Natural killer cell (primary cell): ENCODE data around the gene UST. TPM values are rescaled to one million over a fixed set of nuclear protein-coding genes. Genes with fewer than 3 reads are reported as not detected.

Source experiments
- ATAC-seq, 3 donors: fragments of 150-1000 bp in 2 of 3; fragments of 200-7000 bp in 1 of 3; cut with Tn5 transposase; 1 replicate in 1 of 3; 2 replicates in 2 of 3; pipeline ENCODE4 v1.10.0; 2021; ENCODE audit warnings: mild to moderate bottlenecking in 2 of 3, moderate library complexity in 2 of 3
- DNase-seq, 2 donors: peaks; one replicate each; pipeline versions ENCODE4 v3.0.0 to v3.0.0-alpha.2; 2013 to 2021; ENCODE audit warnings: mixed read lengths in 1 of 2
- H3K27ac ChIP-seq: one replicate; pipeline ENCODE4 v1.5.1; 2013; ENCODE audit warnings: mild to moderate bottlenecking, low read length
- H3K27me3 ChIP-seq: one replicate; pipeline ENCODE4 v1.6.1; 2013; ENCODE audit warnings: low read length; ENCODE audit not compliant: control insufficient read depth, insufficient read depth
- H3K36me3 ChIP-seq: one replicate; pipeline ENCODE4 v1.6.1; 2013; ENCODE audit warnings: low read length; ENCODE audit not compliant: control insufficient read depth, insufficient read depth
- H3K4me1 ChIP-seq: one replicate; pipeline ENCODE4 v1.6.1; 2013; ENCODE audit warnings: low read length; ENCODE audit not compliant: control insufficient read depth, insufficient read depth
- H3K4me3 ChIP-seq: one replicate; pipeline ENCODE4 v1.5.1; 2013; ENCODE audit warnings: low read length
- H3K9me3 ChIP-seq: one replicate; pipeline ENCODE4 v1.6.1; 2013; ENCODE audit warnings: low read length; ENCODE audit not compliant: control insufficient read depth, insufficient read depth
- H3K27ac Mint-ChIP-seq, 2 donors: one replicate each; pipeline ENCODE4 v1.8.0; 2022; ENCODE audit warnings: mild to moderate bottlenecking in 2 of 2, mixed read lengths in 2 of 2, moderate library complexity in 1 of 2
- H3K27me3 Mint-ChIP-seq, 2 donors: one replicate each; pipeline ENCODE4 v1.8.0; 2022; ENCODE audit warnings: low read depth in 2 of 2, mixed read lengths in 2 of 2
- H3K36me3 Mint-ChIP-seq: one replicate; pipeline ENCODE4 v1.8.0; 2022; ENCODE audit warnings: mixed read lengths
- H3K4me1 Mint-ChIP-seq, 2 donors: one replicate each; pipeline ENCODE4 v1.8.0; 2022; ENCODE audit warnings: mixed read lengths in 2 of 2
- H3K4me3 Mint-ChIP-seq: one replicate; pipeline ENCODE4 v1.8.0; 2022; ENCODE audit warnings: mild to moderate bottlenecking, moderate library complexity, mixed read lengths
- H3K9me3 Mint-ChIP-seq, 2 donors: one replicate each; pipeline ENCODE4 v1.8.0; 2022; ENCODE audit warnings: mixed read lengths in 2 of 2
- WGBS: methylation state at CpG from one replicate; pipeline ENCODE4 v1.1.7; 2013; ENCODE audit warnings: missing lambda C conversion rate; ENCODE audit not compliant: insufficient coverage; 5-methylcytosine and 5-hydroxymethylcytosine counted together
- intact Hi-C: fragments of 100-400 bp; cut with micrococcal nuclease; formaldehyde crosslinking; loops from one replicate; pipeline ENCODE4 v1.14.2; 2022
- total RNA-seq, 4 donors: library from RNA; stranded (reverse); fragments of 120-200 nt in 1 of 4; gene quantifications; one replicate each; pipeline versions ENCODE4 v1.2.3 to v1.2.4, GENCODE V29; 2013 to 2022
- TF ChIP-seq, protein P1 (sequence below): fragments of 200-600 bp; IDR thresholded peaks from one replicate; pipeline ENCODE4 v1.8.0; 2022; ENCODE audit warnings: antibody characterized with exemption

UST gene
- total RNA-seq, 3 donors from 2014 or later (not counting 1 experiment from before 2014, with no cell fraction given) = 6.3 to 11.9 (median 10.6) TPM

DNA sequence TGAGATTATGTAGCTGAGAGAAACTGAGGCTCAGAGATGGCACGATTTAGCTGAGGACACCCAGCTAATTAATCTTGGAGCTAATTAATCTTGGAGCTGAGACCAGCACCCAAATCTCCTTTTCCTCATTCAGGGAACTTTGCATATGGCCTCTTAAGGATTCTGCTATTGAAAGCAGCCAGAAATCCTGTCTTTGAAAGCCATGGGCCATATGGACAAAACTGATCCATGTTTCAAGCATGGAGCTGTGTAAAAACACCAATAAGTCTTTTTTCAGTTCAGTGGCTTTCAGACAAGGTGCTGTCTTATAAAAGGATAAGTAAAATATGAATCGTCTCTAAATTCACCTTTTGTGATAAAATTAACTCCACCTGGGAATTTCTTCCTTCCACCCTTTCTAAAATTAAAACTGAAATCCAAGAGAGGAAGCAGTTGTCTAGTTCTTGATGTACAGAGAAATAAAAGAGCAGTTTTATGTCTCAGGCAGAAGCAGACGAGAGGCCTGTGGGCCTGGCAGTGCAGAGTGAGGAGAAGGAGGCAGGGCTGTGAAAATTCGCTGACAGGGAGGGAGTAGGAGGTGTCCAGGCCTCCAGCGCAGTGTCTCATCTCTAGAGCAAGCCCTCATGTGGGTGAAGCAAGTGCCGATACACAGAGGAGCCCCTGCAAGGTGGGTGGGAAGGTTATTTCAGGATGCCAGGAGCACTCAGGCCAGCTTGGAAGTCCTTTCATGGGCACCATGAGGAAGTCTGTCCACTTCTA is 266.9 kb downstream of the UST start:
- no peaks in the 10 kb centered on the region for H3K36me3 Mint-ChIP-seq
- peaks cover 15% of the 10 kb centered on the region in 2 donors for H3K4me1 Mint-ChIP-seq
- peak overlapping the region; percentile 12 to 75 for H3K27ac Mint-ChIP-seq
- WGBS = 53% methylated on average over 5 of the region's 6 CpGs
- TF ChIP-seq, protein P1, sequence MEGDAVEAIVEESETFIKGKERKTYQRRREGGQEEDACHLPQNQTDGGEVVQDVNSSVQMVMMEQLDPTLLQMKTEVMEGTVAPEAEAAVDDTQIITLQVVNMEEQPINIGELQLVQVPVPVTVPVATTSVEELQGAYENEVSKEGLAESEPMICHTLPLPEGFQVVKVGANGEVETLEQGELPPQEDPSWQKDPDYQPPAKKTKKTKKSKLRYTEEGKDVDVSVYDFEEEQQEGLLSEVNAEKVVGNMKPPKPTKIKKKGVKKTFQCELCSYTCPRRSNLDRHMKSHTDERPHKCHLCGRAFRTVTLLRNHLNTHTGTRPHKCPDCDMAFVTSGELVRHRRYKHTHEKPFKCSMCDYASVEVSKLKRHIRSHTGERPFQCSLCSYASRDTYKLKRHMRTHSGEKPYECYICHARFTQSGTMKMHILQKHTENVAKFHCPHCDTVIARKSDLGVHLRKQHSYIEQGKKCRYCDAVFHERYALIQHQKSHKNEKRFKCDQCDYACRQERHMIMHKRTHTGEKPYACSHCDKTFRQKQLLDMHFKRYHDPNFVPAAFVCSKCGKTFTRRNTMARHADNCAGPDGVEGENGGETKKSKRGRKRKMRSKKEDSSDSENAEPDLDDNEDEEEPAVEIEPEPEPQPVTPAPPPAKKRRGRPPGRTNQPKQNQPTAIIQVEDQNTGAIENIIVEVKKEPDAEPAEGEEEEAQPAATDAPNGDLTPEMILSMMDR = no peak
- no peak overlapping the region for H3K4me3 ChIP-seq
- no peak overlapping the region for H3K27ac ChIP-seq
- no peaks in the 10 kb centered on the region for H3K4me1 ChIP-seq
- no peaks in the 10 kb centered on the region for H3K9me3 Mint-ChIP-seq
- intact Hi-C loops = no loop called here
- H3K4me3 Mint-ChIP-seq = no peak overlapping the region
- ATAC-seq = peak; percentile 52 to 85 (median 64)
- DNase-seq = no peak
- H3K27me3 Mint-ChIP-seq = no peaks in the 10 kb centered on the region
- no peaks in the 10 kb centered on the region for H3K27me3 ChIP-seq
- no peaks in the 10 kb centered on the region for H3K9me3 ChIP-seq
- H3K36me3 ChIP-seq = no peaks in the 10 kb centered on the region

DNA sequence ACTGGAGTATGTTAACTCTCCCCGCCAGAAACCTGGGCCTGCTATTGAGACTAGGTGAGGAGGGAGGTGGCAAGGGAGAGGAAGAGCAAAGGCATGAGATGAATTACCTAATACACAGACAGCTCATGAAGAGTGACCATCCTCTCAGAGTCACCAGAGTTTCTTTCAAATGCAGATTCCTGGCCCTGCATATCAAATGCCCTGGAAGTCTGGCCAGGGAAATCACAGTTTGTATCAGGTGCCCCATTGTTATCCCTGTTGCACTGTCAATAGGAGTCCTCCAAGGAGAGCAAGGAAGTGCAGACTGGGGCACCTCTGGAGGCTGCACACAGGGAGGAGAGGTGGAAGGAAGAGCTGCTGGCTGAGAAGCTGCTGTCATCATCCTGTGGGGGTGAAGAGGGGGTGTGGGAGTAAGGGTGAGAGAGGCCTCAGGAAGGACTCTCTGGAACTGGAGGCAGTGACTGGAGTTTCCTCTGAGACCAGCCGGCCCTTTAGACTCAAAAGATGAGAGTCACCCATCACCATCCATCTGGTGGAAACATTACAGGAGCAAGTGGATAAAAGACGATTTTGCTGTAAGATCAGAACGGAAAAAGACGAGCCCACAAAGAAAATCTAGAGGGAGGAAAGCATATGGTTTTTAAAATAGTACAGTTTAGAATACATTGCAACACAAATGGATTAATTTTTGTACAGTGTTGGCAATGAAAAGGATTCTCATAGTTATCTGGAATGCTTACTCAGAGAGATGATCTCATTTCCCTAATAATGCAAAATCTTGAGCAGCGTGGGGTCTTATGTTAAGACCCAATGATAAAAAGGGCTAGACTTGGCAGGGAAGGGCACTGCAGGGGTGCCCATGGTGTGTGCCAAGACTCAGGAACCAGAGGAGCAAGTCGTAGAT is 268.1 kb downstream of the UST start:
- TF ChIP-seq, protein P1 = no peak
- Histone ChIP-seq H3K27ac (no peak overlapping the region), H3K9me3 (no peaks in the 10 kb centered on the region), H3K27me3 (no peaks in the 10 kb centered on the region), H3K4me3 (no peak overlapping the region), H3K4me1 (no peaks in the 10 kb centered on the region), H3K36me3 (peaks cover 4% of the 10 kb centered on the region)
- no peaks in the 10 kb centered on the region for H3K9me3 Mint-ChIP-seq
- DNase-seq (no peak), ATAC-seq (peak in 1 of 3 donors; percentile 19)
- peaks cover 15% of the 10 kb centered on the region in 2 donors for H3K4me1 Mint-ChIP-seq
- intact Hi-C loops = no loop called here
- peak overlapping the region in 1 of 2 donors; percentile 75 for H3K27ac Mint-ChIP-seq
- H3K36me3 Mint-ChIP-seq = no peaks in the 10 kb centered on the region
- H3K4me3 Mint-ChIP-seq = no peak overlapping the region
- WGBS = 81% methylated on average over 7 of the region's 7 CpGs
- no peaks in the 10 kb centered on the region for H3K27me3 Mint-ChIP-seq

DNA sequence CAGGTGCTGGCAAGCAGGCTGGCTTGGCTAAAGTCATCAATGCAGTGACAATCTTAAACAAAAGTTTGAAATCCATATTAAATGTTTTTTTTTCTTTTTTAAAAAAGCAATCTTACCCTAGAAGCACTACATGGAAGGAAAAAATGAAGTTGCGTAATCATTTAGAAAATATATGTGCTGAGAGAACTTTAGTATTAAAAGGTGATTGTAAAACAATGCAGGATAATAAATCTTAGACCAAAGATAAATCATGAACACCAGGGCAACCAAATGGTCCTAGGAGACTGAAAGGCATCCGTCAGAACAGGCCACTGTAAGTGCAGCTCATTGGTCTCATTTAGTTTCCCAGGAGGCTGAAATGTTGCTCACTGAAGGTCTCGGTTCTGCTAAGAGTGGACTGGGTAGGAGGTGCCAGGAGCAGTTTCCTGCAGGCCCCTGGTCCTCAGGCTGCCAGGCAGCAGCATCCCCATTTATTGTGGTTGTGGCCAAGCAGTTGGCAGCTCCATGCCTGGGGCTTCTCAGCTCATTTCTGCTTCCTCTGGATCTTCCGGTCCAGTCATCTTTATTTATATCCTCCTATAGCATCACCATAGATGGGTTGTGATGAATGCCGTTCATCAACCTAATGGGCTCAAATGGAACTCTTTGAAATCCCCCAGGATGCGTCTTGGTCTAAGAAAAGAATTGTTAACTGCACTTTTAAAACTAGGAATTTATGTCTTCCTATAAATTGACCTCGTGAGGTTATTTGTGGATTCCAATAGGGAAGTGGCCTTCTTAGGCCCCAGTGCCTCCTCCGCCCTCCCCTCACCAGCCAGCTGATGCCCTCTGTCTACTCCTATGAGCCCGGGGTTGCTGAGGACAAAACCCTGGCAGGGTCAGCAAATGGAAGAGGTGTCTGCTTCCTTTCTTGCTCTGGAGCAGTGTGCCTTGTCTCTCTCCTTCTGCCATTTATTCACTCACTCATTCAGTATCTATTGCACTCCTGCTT is 269.0 kb downstream of the UST start:
- H3K27me3 Mint-ChIP-seq = no peaks in the 10 kb centered on the region
- H3K4me1 ChIP-seq = no peaks in the 10 kb centered on the region
- no peak overlapping the region for H3K27ac Mint-ChIP-seq
- no peak overlapping the region for H3K27ac ChIP-seq
- no peaks in the 10 kb centered on the region for H3K9me3 Mint-ChIP-seq
- 80% methylated on average over 8 of the region's 9 CpGs for WGBS
- H3K4me1 Mint-ChIP-seq = peaks cover 15% of the 10 kb centered on the region in 2 donors
- no peaks in the 10 kb centered on the region for H3K9me3 ChIP-seq
- intact Hi-C loops = no loop called here
- peaks cover 8% of the 10 kb centered on the region for H3K36me3 ChIP-seq
- H3K36me3 Mint-ChIP-seq = peaks cover 5% of the 10 kb centered on the region
- H3K27me3 ChIP-seq = no peaks in the 10 kb centered on the region
- no peak for DNase-seq
- TF ChIP-seq, protein P1 = no peak
- no peak overlapping the region for H3K4me3 Mint-ChIP-seq
- no peak overlapping the region for H3K4me3 ChIP-seq
- no peak for ATAC-seq
